K562 (cell line): ENCODE data around the gene PPARGC1A.

Experiments
- PHF8 ChIP-seq: fragments of 200-600 bp; sonication (generic); IDR thresholded peaks from 2 replicates; pipeline ENCODE4 v1.6.1; 2012; ENCODE audit warnings: mixed run types, mild to moderate bottlenecking, inconsistent platforms, low read length, moderate library complexity, borderline replicate concordance
- YY1 ChIP-seq, 3 experiments: IDR thresholded peaks; 2 replicates each; pipeline ENCODE4 v1.6.1; 2011; ENCODE audit warnings: low read length in 2 of 3, mild to moderate bottlenecking in 2 of 3, moderate library complexity in 2 of 3, borderline replicate concordance in 1 of 3, control low read depth in 1 of 3, low read depth in 1 of 3; ENCODE audit not compliant: insufficient read depth in 3 of 3, insufficient replicate concordance in 2 of 3, control insufficient read depth in 1 of 3, insufficient read length in 1 of 3; ENCODE audit errors: extremely low read depth in 1 of 3
- ZNF121 ChIP-seq: sonication (generic); formaldehyde crosslinking; conservative IDR thresholded peaks from 2 replicates; pipeline ENCODE4 v1.8.0; 2022; ENCODE audit warnings: missing genetic modification reagents
- TF ChIP-seq, protein P1 (sequence below): fragments of 200-600 bp; sonication (generic); IDR thresholded peaks from one replicate; pipeline ENCODE4 v1.6.1; 2012; ENCODE audit warnings: mild to moderate bottlenecking, low read depth, low read length, inconsistent platforms

DNA sequence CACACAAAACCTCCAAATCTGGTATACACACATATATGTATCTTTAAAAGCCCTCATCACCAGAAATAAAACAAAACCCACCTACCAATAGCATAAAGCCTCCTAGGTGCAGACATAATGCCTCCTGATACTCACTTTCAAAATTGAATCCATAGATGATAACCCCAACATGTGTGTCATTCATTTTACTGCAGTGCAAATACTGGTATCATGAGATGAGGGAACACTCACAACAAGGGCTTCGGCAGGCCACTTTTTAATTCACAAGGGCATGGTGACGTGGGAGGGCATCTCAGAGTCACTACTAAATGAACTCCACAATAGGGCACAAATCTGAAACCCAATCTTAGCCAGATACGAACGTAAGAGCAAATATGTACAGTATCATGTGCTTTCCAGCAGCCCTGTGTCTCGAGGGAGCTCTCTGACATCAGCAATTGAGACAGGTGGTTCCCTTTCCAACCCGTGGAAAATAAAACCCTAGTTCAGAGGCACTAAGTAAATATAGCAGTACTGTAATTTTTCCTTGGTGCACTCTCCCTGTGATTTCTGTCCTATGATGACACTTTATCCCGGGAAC lies 14.1 kb upstream of the PPARGC1A start:
- TF ChIP-seq, protein P1, sequence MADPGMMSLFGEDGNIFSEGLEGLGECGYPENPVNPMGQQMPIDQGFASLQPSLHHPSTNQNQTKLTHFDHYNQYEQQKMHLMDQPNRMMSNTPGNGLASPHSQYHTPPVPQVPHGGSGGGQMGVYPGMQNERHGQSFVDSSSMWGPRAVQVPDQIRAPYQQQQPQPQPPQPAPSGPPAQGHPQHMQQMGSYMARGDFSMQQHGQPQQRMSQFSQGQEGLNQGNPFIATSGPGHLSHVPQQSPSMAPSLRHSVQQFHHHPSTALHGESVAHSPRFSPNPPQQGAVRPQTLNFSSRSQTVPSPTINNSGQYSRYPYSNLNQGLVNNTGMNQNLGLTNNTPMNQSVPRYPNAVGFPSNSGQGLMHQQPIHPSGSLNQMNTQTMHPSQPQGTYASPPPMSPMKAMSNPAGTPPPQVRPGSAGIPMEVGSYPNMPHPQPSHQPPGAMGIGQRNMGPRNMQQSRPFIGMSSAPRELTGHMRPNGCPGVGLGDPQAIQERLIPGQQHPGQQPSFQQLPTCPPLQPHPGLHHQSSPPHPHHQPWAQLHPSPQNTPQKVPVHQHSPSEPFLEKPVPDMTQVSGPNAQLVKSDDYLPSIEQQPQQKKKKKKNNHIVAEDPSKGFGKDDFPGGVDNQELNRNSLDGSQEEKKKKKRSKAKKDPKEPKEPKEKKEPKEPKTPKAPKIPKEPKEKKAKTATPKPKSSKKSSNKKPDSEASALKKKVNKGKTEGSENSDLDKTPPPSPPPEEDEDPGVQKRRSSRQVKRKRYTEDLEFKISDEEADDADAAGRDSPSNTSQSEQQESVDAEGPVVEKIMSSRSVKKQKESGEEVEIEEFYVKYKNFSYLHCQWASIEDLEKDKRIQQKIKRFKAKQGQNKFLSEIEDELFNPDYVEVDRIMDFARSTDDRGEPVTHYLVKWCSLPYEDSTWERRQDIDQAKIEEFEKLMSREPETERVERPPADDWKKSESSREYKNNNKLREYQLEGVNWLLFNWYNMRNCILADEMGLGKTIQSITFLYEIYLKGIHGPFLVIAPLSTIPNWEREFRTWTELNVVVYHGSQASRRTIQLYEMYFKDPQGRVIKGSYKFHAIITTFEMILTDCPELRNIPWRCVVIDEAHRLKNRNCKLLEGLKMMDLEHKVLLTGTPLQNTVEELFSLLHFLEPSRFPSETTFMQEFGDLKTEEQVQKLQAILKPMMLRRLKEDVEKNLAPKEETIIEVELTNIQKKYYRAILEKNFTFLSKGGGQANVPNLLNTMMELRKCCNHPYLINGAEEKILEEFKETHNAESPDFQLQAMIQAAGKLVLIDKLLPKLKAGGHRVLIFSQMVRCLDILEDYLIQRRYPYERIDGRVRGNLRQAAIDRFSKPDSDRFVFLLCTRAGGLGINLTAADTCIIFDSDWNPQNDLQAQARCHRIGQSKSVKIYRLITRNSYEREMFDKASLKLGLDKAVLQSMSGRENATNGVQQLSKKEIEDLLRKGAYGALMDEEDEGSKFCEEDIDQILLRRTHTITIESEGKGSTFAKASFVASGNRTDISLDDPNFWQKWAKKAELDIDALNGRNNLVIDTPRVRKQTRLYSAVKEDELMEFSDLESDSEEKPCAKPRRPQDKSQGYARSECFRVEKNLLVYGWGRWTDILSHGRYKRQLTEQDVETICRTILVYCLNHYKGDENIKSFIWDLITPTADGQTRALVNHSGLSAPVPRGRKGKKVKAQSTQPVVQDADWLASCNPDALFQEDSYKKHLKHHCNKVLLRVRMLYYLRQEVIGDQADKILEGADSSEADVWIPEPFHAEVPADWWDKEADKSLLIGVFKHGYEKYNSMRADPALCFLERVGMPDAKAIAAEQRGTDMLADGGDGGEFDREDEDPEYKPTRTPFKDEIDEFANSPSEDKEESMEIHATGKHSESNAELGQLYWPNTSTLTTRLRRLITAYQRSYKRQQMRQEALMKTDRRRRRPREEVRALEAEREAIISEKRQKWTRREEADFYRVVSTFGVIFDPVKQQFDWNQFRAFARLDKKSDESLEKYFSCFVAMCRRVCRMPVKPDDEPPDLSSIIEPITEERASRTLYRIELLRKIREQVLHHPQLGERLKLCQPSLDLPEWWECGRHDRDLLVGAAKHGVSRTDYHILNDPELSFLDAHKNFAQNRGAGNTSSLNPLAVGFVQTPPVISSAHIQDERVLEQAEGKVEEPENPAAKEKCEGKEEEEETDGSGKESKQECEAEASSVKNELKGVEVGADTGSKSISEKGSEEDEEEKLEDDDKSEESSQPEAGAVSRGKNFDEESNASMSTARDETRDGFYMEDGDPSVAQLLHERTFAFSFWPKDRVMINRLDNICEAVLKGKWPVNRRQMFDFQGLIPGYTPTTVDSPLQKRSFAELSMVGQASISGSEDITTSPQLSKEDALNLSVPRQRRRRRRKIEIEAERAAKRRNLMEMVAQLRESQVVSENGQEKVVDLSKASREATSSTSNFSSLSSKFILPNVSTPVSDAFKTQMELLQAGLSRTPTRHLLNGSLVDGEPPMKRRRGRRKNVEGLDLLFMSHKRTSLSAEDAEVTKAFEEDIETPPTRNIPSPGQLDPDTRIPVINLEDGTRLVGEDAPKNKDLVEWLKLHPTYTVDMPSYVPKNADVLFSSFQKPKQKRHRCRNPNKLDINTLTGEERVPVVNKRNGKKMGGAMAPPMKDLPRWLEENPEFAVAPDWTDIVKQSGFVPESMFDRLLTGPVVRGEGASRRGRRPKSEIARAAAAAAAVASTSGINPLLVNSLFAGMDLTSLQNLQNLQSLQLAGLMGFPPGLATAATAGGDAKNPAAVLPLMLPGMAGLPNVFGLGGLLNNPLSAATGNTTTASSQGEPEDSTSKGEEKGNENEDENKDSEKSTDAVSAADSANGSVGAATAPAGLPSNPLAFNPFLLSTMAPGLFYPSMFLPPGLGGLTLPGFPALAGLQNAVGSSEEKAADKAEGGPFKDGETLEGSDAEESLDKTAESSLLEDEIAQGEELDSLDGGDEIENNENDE, result no peak
- TF ChIP-seq YY1 (IDR thresholded peaks at IDR 0.05; ENCODE audit: borderline replicate concordance in 1 of 3, control insufficient read depth in 1 of 3, extremely low read depth in 1 of 3, insufficient read depth in 3 of 3, insufficient read length in 1 of 3, insufficient replicate concordance in 2 of 3, low read depth in 1 of 3, low read length in 2 of 3) (no peak), PHF8 (no peak), ZNF121 (CRISPR knock-in tag) (no peak)
